HEK293T (cell line): Measurements from ENCODE around the gene GRAP2.

Experiments used
- BHLHE40 ChIP-seq: fragments of 450-650 bp; IDR thresholded peaks from 2 replicates; pipeline ENCODE4 v1.6.1; 2016; ENCODE audit warnings: mild to moderate bottlenecking, moderate library complexity, borderline replicate concordance
- ELF4 ChIP-seq: fragments of 450-650 bp; IDR thresholded peaks from 2 replicates; pipeline ENCODE4 v1.6.1; 2017; ENCODE audit warnings: antibody characterized with exemption
- FOXK2 ChIP-seq: fragments of 450-650 bp; IDR thresholded peaks from 2 replicates; pipeline ENCODE4 v1.6.1; 2016; ENCODE audit warnings: mild to moderate bottlenecking
- HDGF ChIP-seq: fragments of 450-650 bp; IDR thresholded peaks from 2 replicates; pipeline ENCODE4 v1.6.1; 2017; ENCODE audit warnings: antibody characterized with exemption, borderline replicate concordance
- LEF1 ChIP-seq: fragments of 450-650 bp; IDR thresholded peaks from 2 replicates; pipeline ENCODE4 v1.6.1; 2017; ENCODE audit warnings: mild to moderate bottlenecking, borderline replicate concordance
- SP1 ChIP-seq: fragments of 450-650 bp; IDR thresholded peaks from 2 replicates; pipeline ENCODE4 v1.6.1; 2017
- TARDBP ChIP-seq: fragments of 450-650 bp; IDR thresholded peaks from 2 replicates; pipeline ENCODE4 v1.6.1; 2016
- ZNF384 ChIP-seq: fragments of 450-650 bp; IDR thresholded peaks from 2 replicates; pipeline ENCODE4 v1.6.1; 2016

- TF ChIP-seq ZNF384: no peak
- TF ChIP-seq LEF1: no peak
- TF ChIP-seq BHLHE40: no peak
- no peak for TF ChIP-seq FOXK2
- TF ChIP-seq SP1: no peak
- TF ChIP-seq ELF4: no peak
- TF ChIP-seq TARDBP: no peak
- TF ChIP-seq HDGF: no peak
These were observed 121.8 kb downstream of the GRAP2 start for GRCh38 chr22:40022536-40023240.
